ENCODE results near the gene EVI5. TPM values are rescaled to one million over a fixed set of nuclear protein-coding genes. Genes with fewer than 3 reads are reported as not detected.

Gene EVI5
- total RNA-seq, 1 experiment from 2014 or later: 23.2 TPM

DNA sequence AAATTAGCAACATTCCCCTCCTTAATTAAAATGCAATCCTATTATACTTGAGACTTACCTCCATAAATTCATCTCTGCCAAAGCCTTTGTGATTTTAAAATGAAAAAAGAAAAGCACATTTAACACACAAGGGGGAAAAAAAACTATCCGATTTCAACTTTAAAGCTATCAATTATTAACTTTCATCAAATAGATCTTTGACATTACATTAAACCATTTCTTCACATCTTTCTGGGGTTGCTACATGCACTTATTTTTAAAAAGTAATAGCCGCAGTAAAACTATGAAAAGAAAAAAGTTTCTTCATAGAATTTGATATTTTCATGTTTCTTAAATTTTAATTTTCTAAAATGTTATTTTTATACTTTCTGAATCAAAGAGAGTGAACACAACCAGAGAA, 71.0 kb downstream of the EVI5 start:
- no peaks in the 10 kb centered on the region for H3K36me3 Mint-ChIP-seq (ENCODE audit: insufficient read depth, unreplicated experiment)
- POLR2A ChIA-PET: interaction anchor here (0.8 kb wide), 1 partner anchor 94 kb away, joined by 3 read pairs; no protein-coding TSS in a partner anchor
- H3K4me3 Mint-ChIP-seq (ENCODE audit: unreplicated experiment): no peak overlapping the region
- TF ChIP-seq, protein P1, sequence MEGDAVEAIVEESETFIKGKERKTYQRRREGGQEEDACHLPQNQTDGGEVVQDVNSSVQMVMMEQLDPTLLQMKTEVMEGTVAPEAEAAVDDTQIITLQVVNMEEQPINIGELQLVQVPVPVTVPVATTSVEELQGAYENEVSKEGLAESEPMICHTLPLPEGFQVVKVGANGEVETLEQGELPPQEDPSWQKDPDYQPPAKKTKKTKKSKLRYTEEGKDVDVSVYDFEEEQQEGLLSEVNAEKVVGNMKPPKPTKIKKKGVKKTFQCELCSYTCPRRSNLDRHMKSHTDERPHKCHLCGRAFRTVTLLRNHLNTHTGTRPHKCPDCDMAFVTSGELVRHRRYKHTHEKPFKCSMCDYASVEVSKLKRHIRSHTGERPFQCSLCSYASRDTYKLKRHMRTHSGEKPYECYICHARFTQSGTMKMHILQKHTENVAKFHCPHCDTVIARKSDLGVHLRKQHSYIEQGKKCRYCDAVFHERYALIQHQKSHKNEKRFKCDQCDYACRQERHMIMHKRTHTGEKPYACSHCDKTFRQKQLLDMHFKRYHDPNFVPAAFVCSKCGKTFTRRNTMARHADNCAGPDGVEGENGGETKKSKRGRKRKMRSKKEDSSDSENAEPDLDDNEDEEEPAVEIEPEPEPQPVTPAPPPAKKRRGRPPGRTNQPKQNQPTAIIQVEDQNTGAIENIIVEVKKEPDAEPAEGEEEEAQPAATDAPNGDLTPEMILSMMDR (IDR thresholded peaks at IDR 0.05; ENCODE audit: unreplicated experiment): no peak
- intact Hi-C loops (cut with micrococcal nuclease): no loop called here
- H3K4me1 Mint-ChIP-seq (ENCODE audit: insufficient read depth, unreplicated experiment): peaks cover 2% of the 10 kb centered on the region
- H3K27me3 Mint-ChIP-seq (ENCODE audit: insufficient read depth, unreplicated experiment): no peaks in the 10 kb centered on the region
- BruUV-seq (replicated peaks): no TSS peak
- DNase-seq (ENCODE audit: unreplicated experiment): no peak
- no peaks in the 10 kb centered on the region for H3K9me3 Mint-ChIP-seq (ENCODE audit: unreplicated experiment)
- no peak overlapping the region for H3K27ac Mint-ChIP-seq (ENCODE audit: low read depth, unreplicated experiment)
- CTCF ChIA-PET: interaction anchor here (0.6 to 1.1 kb wide), 3 partner anchors 35 to 1436 kb away, joined by 3 to 4 read pairs (median 3); no protein-coding TSS in a partner anchor

DNA sequence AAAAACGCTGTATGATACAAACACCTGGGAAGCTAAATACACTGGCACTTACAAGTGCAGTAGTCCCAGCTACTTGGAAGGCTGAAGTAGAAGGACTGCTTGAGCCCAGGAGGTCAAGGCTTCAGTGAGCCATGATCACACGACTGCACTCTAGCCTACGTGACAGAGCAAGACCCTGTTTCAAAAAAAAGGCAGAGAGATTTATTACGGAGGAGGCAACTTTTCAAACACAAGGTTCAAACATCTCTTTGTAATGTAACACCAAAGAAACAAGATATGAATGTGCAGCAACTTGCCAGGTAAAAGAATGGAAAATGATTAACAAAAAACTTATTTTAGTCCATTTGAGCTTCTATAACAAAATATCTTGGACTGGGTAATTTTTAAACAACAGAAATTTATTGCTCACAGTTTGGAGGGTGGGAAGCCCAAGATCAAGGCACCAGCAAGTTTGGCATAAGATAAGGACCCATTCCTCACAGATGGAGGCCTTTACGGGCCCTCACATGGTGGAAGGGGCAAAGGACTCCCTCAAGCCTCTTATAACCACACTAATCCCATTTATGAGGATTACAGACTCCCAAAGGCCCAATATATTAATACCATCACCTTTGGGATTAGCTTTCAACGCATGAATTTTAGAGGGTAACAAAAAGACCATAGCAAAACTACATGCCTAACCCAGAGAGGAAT, 73.3 kb downstream of the EVI5 start:
- CTCF ChIA-PET: interaction anchor here (1.1 to 1.4 kb wide), 2 partner anchors 37 to 107 kb away, joined by 3 read pairs; no protein-coding TSS in a partner anchor

DNA sequence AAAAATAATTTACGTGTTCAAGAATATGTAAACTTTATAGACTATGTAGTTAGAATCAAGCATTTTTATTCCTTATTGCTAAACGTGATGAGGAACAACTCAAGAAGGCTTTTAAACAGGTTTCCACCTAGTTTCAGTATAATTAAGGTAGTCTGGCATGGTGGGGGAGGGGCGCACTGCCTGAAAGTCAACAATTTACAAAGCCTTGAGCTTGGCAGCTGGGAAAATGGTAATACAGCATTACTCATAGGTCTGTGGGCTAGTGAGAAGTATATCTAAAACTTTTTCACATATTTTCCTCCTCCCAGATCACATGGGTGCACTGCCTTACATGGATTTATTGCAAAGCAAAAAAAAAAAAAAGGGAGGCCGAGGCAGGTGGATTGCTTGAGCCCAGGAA, 75.2 kb downstream of the EVI5 start:
- no TSS peak for BruUV-seq (replicated peaks)
- Mint-ChIP-seq H3K4me1 (ENCODE audit: insufficient read depth, unreplicated experiment) (peaks cover 7% of the 10 kb centered on the region), H3K4me3 (ENCODE audit: unreplicated experiment) (no peak overlapping the region), H3K9me3 (ENCODE audit: unreplicated experiment) (no peaks in the 10 kb centered on the region), H3K27ac (ENCODE audit: low read depth, unreplicated experiment) (no peak overlapping the region), H3K36me3 (ENCODE audit: insufficient read depth, unreplicated experiment) (no peaks in the 10 kb centered on the region), H3K27me3 (ENCODE audit: insufficient read depth, unreplicated experiment) (no peaks in the 10 kb centered on the region)
- DNase-seq (ENCODE audit: unreplicated experiment): peak; percentile 43
- intact Hi-C loops (cut with micrococcal nuclease): no loop called here
- TF ChIP-seq, protein P1 (IDR thresholded peaks at IDR 0.05; ENCODE audit: unreplicated experiment): no peak
- POLR2A ChIA-PET: no interaction called here
- CTCF ChIA-PET: no interaction called here

More for the DNA sequence above, 73.3 kb downstream of the EVI5 start:
- DNase-seq (ENCODE audit: unreplicated experiment): no peak
- H3K27ac Mint-ChIP-seq (ENCODE audit: low read depth, unreplicated experiment): no peak overlapping the region
- H3K27me3 Mint-ChIP-seq (ENCODE audit: insufficient read depth, unreplicated experiment): no peaks in the 10 kb centered on the region
- TF ChIP-seq, protein P1 (IDR thresholded peaks at IDR 0.05; ENCODE audit: unreplicated experiment): no peak
- no peak overlapping the region for H3K4me3 Mint-ChIP-seq (ENCODE audit: unreplicated experiment)
- no TSS peak for BruUV-seq (replicated peaks)
- no peaks in the 10 kb centered on the region for H3K9me3 Mint-ChIP-seq (ENCODE audit: unreplicated experiment)
- POLR2A ChIA-PET: interaction anchor here (0.8 kb wide), 1 partner anchor 9 kb away, joined by 3 read pairs; no protein-coding TSS in a partner anchor
- peaks cover 7% of the 10 kb centered on the region for H3K4me1 Mint-ChIP-seq (ENCODE audit: insufficient read depth, unreplicated experiment)
- H3K36me3 Mint-ChIP-seq (ENCODE audit: insufficient read depth, unreplicated experiment): no peaks in the 10 kb centered on the region
- intact Hi-C loops (cut with micrococcal nuclease): no loop called here

DNA sequence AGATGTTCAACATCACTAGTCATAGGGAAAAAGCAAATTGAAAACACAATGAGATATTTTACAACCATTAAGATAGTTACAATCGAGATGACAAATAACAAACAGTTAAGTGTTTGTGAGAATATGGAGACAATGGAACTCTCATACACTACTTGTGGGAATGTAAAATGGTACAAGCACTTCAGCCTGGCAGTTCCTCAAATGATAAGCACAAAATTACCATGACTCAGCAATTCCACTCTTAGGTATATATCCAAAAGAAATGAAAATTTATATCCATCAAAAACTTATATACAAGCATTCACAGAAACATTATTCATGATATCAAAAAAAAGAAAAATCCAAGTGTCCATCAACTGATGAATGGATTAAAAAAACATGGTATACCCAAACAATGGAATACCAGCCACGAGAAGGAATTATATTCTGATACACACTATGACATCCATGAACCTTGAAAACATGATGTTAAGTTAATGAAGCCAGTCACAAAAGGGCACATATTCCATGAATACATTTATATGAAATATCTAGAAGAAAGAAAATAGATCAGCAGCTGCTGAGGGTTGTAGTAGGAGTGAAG, 76.4 kb downstream of the EVI5 start:
- intact Hi-C loops (cut with micrococcal nuclease): no loop called here
- Mint-ChIP-seq H3K9me3 (ENCODE audit: unreplicated experiment) (no peaks in the 10 kb centered on the region), H3K27me3 (ENCODE audit: insufficient read depth, unreplicated experiment) (no peaks in the 10 kb centered on the region), H3K4me3 (ENCODE audit: unreplicated experiment) (no peak overlapping the region), H3K4me1 (ENCODE audit: insufficient read depth, unreplicated experiment) (peaks cover 7% of the 10 kb centered on the region), H3K36me3 (ENCODE audit: insufficient read depth, unreplicated experiment) (no peaks in the 10 kb centered on the region), H3K27ac (ENCODE audit: low read depth, unreplicated experiment) (no peak overlapping the region)
- BruUV-seq (replicated peaks): no TSS peak
- TF ChIP-seq, protein P1 (IDR thresholded peaks at IDR 0.05; ENCODE audit: unreplicated experiment): no peak
- CTCF ChIA-PET: interaction anchor here (0.6 to 0.7 kb wide), 2 partner anchors 120 to 254 kb away, joined by 3 read pairs; no protein-coding TSS in a partner anchor
- POLR2A ChIA-PET: no interaction called here
- DNase-seq (ENCODE audit: unreplicated experiment): no peak
